GM21576 (cell line): ENCODE measurements around the gene STYXL2.

Experiments
- ATAC-seq: cut with Tn5 transposase; IDR thresholded peaks from one replicate; pipeline ENCODE4 v1.9.1; 2021; ENCODE audit warnings: mild to moderate bottlenecking, moderate library complexity; ENCODE audit not compliant: unreplicated experiment

The STYXL2 gene

DNA sequence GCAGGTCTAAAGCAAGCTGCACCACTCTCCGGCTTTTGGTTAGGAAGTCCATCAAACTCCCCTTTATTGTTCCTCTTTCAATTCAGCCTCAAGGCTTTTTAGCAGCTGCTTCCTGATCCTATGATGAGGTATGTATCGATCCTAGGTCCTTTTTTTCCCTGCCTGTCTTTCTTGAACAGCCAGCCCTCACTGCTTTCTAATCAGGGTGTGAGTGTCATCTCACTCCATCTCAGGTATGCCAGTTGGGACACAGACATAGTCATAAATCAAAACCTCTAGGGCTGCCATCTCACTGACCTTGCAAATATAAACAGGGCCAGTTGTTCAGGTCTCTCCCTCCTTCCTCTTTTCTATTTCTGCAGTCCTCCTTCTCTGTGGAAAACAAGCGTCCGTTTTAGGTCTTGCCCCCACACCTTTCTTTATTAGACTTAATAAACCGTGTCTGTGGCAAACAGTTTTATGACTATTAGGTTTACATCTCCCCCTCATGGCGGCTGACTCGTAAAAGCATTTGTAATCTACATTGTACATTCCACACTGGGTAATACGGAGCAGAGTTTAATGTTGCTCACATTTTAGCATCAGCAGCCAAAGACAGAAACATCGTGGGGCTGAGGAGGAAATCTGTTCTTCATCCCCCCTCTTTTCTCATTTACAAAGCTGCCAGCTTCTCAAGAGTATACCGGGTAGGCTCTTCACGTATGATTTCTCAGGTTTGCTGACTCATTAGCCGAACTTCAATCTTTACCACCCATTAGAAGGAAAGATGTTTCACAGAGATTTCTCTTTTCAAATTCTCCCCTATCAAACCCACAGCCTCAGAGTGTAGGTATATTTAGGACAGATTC lies 11.6 kb downstream of the STYXL2 start:
- no peak for ATAC-seq

GRCh38 chr1:167106119-167106461 lies 12.2 kb downstream of the STYXL2 start:
- no peak for ATAC-seq

DNA sequence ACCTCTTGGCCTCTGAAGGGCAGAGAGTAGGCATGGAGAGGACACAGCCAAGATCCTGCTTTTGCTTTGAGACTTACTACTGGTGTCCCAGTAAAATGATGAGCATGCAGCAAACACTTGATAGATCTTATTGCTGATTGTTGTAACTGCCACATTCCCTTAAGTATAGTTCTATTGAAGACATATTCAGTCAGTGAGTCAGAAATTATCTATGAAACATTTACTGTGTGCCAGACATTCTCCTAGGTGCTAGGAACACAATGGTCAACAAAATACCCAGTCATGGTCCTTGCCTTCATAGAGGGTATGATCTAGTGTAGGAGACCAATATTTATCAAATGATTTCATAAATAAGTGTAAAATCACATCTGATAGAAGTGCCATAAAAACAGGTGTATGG lies 13.6 kb downstream of the STYXL2 start:
- no peak for ATAC-seq

- ATAC-seq = peak; percentile 41
These were observed 15.2 kb downstream of the STYXL2 start for GRCh38 chr1:167109125-167109524.

GRCh38 chr1:167110586-167110985 lies 16.7 kb downstream of the STYXL2 start:
- ATAC-seq = no peak

- ATAC-seq = no peak
These were observed 18.2 kb downstream of the STYXL2 start for GRCh38 chr1:167111868-167112709.

DNA sequence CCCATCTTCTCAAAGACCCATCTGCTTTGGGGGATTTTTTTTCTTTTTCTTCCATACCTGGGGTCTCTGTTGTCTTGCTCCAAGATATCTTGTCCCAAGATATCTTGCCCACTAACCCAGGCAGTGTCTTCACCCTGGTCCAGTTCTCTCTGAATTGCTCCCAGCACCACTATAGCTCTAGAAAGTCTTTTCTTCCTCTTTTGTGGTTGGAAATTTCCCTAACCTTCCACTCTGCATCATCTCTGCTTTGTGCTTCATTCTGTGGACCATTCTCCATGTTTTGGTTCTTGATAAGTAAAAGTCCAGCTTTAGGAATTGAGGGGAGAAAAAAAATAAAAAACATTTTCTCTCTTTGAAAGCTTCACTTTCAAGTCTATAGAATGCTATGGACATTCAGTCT lies 20.9 kb downstream of the STYXL2 start:
- no peak for ATAC-seq

GRCh38 chr1:167115655-167116054 lies 21.8 kb downstream of the STYXL2 start:
- ATAC-seq = no peak

GRCh38 chr1:167116174-167116573 lies 22.3 kb downstream of the STYXL2 start:
- ATAC-seq = no peak

GRCh38 chr1:167117225-167117624 lies 23.4 kb downstream of the STYXL2 start:
- ATAC-seq = no peak

GRCh38 chr1:167118188-167118587 lies 24.3 kb downstream of the STYXL2 start:
- no peak for ATAC-seq

GRCh38 chr1:167119696-167120095 lies 25.8 kb downstream of the STYXL2 start:
- no peak for ATAC-seq

DNA sequence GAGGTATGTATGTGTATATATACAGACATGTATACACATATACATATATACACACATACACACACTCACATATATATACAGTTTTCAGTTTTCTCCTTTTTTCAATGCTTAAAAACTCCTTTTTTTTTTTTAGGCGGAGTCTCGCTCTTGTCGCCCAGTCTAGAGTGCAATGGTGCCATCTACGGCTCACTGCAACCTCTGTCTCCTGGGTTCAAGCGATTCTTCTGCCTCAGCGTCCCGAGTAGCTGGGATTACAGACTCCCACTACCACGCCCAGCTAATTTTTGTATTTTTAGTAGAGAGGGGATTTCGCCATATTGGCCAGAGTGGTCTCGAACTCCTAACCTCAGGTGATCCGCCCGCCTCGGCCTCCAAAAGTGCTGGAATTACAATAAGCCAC lies 27.0 kb downstream of the STYXL2 start:
- no peak for ATAC-seq

DNA sequence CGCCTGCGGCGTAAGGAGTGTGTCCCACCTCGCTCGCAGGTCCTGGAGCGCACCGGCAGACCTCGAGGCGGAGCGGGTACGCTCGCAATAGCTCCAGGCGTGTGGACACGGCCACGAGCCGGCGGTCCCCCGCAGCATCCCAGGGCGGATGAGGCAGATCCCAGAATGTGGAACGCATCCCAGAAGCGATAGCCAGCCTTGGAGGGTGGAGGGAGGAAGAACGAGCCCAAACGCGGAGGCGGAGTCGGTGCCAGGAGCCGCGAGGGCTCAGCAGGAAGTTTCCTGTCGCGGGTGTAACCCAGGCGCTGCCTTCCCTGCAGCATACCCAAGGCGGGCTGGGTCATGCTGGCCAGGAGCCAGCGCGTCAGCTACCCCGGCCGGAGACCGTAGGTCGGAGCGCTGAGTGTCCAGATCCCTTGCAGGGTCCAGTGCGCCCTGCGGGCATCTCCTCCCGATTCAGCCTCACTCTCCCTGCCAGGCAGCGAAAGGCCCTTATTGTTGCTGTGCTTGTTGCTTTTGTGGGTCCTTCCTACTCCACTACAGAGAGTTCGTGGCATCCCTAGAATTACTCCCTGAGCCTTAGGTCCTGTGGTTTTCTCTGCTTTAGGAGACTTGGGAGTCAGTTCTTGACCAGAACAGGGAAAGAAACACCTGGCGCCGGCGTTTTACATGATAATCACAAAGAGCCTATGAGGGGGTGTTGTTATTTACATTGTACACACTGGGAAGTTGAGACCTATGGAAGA lies 27.7 kb downstream of the STYXL2 start:
- ATAC-seq = no peak

- ATAC-seq = no peak
These were observed 28.2 kb downstream of the STYXL2 start for GRCh38 chr1:167122121-167122480.

DNA sequence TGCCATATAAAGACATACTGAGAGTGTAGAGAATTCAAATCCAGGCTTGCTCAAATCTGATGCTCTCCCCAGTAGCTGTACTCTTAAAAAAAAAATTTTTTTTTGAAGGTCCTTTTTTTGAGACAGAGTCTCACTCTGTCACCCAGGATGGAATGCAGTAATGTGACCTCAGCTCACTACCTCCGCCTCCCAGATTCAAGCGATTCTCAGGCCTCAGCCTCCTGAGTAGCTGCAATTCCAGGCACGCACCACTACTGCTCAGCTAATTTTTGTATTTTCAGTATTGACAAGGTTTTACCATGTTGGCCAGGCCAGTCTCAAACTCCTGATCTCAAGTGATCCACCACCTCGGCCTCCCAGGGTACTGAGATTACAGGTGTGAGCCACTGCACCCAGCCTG lies 28.7 kb downstream of the STYXL2 start:
- no peak for ATAC-seq

DNA sequence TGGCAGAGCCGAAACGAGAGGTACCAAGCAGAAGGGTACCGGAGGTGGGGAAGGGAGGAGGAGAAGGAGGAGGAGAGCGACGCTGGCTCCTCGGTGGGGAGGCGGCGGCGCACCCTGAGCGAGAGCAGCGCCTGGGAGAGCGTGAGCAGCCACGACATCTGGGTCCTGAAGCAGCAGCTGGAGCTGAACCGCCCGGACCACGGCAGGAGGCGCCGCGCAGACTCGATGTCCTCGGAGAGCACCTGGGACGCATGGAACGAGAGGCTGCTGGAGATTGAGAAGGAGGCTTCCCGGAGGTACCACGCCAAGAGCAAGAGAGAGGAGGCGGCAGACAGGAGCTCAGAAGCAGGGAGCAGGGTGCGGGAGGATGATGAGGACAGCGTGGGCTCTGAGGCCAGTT lies 32.4 kb downstream of the STYXL2 start:
- ATAC-seq = no peak

DNA sequence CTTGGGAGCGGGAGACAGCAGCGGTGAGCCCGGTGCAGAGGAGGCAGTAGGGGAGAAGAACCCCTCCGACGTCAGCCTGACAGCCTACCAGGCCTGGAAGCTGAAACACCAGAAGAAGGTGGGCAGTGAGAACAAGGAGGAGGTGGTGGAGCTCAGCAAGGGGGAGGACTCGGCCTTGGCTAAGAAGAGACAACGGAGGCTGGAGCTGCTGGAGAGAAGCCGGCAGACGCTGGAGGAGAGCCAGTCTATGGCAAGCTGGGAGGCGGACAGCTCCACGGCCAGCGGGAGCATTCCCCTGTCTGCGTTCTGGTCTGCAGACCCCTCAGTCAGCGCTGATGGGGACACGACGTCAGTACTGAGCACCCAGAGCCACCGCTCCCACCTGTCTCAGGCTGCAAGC lies 32.9 kb downstream of the STYXL2 start:
- ATAC-seq = no peak

GRCh38 chr1:167127236-167127635 lies 33.4 kb downstream of the STYXL2 start:
- no peak for ATAC-seq

DNA sequence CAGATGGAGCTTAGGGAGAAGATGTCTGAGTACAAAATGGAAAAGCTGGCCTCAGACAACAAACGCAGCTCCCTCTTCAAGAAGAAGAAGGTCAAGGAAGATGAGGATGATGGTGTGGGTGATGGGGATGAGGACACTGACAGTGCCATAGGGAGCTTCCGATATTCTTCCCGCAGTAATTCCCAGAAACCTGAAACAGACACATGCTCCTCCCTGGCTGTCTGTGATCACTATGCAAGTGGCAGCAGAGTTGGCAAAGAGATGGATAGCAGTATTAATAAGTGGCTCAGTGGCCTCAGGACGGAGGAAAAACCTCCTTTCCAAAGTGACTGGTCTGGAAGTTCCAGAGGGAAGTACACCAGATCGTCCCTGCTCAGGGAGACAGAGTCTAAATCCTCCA lies 33.8 kb downstream of the STYXL2 start:
- no peak for ATAC-seq
